C4-2B (cell line): ENCODE measurements around the gene ARIH2.

ENCODE experiments used
- H3K27ac ChIP-seq: fragments of 450-650 bp; 2 replicates; pipeline ENCODE4 v1.5.1; 2017
- ZFX ChIP-seq: fragments of 450-650 bp; IDR thresholded peaks from 2 replicates; pipeline ENCODE4 v1.6.1; 2017
- TF ChIP-seq, protein P1 (sequence below): fragments of 450-650 bp; conservative IDR thresholded peaks from 2 replicates; pipeline ENCODE4 v1.5.1; 2017; ENCODE audit warnings: mild to moderate bottlenecking

The ARIH2 gene

GRCh38 chr3:49022688-49023171 lies 104.1 kb downstream of the ARIH2 start:
- peak overlapping the region; percentile 98 for H3K27ac ChIP-seq
- TF ChIP-seq ZFX = no peak
- TF ChIP-seq, protein P1, sequence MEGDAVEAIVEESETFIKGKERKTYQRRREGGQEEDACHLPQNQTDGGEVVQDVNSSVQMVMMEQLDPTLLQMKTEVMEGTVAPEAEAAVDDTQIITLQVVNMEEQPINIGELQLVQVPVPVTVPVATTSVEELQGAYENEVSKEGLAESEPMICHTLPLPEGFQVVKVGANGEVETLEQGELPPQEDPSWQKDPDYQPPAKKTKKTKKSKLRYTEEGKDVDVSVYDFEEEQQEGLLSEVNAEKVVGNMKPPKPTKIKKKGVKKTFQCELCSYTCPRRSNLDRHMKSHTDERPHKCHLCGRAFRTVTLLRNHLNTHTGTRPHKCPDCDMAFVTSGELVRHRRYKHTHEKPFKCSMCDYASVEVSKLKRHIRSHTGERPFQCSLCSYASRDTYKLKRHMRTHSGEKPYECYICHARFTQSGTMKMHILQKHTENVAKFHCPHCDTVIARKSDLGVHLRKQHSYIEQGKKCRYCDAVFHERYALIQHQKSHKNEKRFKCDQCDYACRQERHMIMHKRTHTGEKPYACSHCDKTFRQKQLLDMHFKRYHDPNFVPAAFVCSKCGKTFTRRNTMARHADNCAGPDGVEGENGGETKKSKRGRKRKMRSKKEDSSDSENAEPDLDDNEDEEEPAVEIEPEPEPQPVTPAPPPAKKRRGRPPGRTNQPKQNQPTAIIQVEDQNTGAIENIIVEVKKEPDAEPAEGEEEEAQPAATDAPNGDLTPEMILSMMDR = no peak

GRCh38 chr3:49023775-49024174 lies 105.1 kb downstream of the ARIH2 start:
- no peak for TF ChIP-seq ZFX
- TF ChIP-seq, protein P1 = no peak
- H3K27ac ChIP-seq = peak overlapping the region; percentile 98; the same call in 1 of the 2 replicates

DNA sequence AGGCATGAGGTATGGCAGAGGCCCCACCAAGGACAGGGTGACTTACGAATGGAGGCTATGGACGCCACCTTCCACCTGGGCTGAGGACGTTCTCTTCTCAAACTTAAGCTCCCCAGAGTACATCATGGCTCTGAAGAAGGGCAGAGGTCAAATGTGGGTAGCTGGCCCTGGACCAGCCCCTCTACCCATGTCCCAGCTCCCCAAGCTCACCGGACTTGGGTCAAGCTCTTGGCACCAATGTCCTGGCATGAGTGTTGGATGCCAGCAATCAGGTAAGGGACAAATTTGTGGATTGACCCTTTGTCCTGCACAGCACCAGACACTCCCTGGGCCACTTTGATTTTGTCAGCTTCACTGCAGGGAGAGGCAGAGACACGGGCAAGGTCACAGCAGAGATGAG lies 105.8 kb downstream of the ARIH2 start:
- TF ChIP-seq, protein P1 = no peak
- TF ChIP-seq ZFX = no peak
- H3K27ac ChIP-seq = no peak overlapping the region

DNA sequence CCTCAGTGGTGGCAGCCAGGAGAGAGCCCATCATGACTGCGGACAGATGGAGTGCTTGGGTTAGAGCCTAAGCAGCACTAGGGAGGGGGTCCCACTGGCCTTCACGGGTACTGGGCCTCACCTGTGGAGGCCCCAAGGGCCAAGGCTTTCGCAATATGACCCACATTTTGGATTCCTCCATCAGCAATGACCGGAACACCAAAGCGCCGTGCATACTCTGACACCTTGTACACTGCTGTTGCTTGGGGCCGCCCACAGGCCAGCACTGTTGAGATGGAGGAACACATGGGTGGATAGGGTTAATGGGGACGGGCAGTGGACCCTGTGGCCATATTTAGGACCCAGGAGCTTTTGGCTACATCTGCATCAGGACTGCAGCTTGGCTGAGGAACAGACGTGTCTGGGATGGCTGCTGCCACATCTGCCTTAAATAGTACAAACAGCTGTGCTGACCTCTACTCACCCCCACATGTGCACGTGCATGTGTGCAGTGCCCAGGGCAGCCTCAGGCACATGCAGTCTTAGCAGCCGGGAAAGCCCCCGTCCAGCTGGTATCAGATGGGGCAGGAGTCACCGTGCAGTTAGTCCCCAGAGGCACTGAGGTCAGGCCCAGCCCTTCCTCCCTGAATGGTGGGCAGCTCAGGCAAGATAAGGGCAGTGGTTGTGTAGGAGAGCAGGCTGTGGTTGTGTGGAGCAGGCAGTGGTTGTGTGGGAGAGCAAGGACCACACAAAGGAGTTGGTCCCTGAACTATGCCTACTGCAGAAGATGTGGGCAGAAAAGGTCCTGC lies 106.6 kb downstream of the ARIH2 start:
- 0 out of 2 replicates have a peak overlapping the region, but pooled peaks have one; percentile 2 for H3K27ac ChIP-seq
- TF ChIP-seq ZFX = no peak

DNA sequence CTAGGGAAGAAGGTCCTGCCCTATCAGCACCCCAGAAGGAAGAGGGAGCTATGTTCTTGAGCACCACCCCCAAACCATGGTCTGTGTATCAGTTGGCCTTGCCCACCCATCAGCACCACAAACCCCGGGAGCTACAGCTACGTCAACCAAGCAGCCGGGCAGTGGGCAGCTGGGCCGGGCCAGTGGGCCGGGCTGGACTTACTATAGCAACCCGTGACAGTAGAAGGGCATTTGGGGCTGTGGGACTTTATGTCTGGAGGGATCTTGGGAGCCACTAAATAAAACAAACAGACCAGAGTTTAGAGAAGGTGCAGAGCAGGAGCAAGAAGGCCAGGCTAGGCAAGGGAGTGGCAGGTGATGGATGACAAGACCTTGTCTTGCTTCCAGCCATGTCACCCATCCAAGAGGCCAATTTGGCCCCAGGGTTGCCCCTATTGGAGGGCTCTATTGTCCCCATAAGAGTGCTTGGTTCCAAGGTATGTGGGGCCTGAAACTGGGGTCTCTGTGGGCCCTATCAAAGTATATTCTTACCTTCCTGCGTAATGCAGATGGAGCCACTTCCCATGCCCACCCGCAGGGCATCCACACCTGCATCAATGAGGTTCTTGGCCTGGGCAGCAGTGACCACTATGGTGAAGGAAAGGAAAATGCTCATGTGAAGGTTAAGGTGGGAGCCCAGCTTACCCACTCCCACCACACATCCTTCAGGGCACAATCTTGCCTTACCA lies 107.3 kb downstream of the ARIH2 start:
- no peak overlapping the region for H3K27ac ChIP-seq
- TF ChIP-seq, protein P1 = no peak
- TF ChIP-seq ZFX = no peak

DNA sequence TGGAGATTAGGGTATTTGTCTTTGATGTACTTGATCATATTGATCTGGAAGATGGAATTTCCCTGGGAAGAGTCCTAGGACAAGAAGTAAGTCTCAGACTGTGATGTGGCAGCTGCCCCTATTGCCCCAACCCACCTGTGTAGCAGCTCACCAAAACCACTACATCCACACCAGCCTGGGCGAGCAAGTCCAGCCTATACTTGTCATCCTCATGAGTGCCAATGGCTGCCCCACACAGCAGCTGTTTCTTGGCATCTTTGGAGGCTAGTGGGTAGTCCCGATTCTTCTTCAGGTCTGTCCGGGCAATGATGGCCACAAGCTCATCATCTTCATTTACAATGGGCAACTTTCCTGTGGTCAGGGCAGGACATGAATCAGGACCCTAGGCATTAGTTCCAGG lies 107.9 kb downstream of the ARIH2 start:
- no peak for TF ChIP-seq ZFX
- TF ChIP-seq, protein P1 = no peak
- no peak overlapping the region for H3K27ac ChIP-seq

DNA sequence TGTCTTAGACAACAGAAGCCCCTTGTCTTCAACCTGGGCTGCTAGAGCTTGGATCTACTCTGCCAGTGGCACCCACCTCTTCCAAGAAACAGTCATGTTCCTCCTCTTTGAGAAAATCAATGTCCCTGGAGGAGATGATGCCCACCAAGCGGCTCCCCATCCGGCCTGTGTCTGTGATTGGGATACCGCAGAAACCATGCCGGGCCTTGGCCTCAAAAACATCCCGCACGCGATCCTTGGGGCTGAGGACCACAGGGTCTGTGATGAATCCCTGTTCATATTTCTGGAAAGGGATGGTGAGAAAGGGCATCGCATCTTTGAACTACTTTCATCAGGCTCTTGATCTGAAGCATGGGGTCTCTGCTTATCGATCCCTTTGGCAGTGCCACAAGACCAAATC lies 109.0 kb downstream of the ARIH2 start:
- H3K27ac ChIP-seq = no peak overlapping the region; the same call in 1 of the 2 replicates
- no peak for TF ChIP-seq ZFX

- peak overlapping the region; percentile 96 for H3K27ac ChIP-seq
- TF ChIP-seq, protein P1 = no peak
- no peak for TF ChIP-seq ZFX
These were observed 109.6 kb downstream of the ARIH2 start for GRCh38 chr3:49028298-49028672.
